Peyer's patch (tissue), 4 donors: ENCODE measurements around the gene MSH5. TPM values are rescaled to one million over a fixed set of nuclear protein-coding genes. Genes with fewer than 3 reads are reported as not detected.
"Not testable (repeated sequence)": the region's sequence is repeated elsewhere in the genome, so short reads cannot be mapped to it uniquely, and the experiment has no call there.

Experiments used
- DNase-seq, 3 donors: peaks; one replicate each; pipeline ENCODE4 v3.0.0-alpha.2; 2017 to 2019
- H3K27ac ChIP-seq, 4 donors: fragments of 200-600 bp; sonication (generic); one replicate each; pipeline ENCODE4 v1.5.1; 2016 to 2019
- H3K27me3 ChIP-seq, 2 donors: fragments of 200-600 bp; sonication (generic); one replicate each; pipeline ENCODE4 v1.5.1; 2019
- H3K36me3 ChIP-seq, 3 donors: fragments of 200-600 bp; sonication (generic); one replicate each; pipeline ENCODE4 v1.5.1; 2016 to 2019
- H3K4me1 ChIP-seq, 4 donors: fragments of 200-600 bp; sonication (generic); one replicate each; pipeline ENCODE4 v1.5.1; 2016 to 2019
- H3K4me3 ChIP-seq, 4 donors: fragments of 200-600 bp; sonication (generic); 1 replicate in 3 of 4; 2 replicates in 1 of 4; pipeline ENCODE4 v1.5.1; 2016 to 2019; ENCODE audit warnings: mild to moderate bottlenecking in 1 of 4
- H3K9me3 ChIP-seq, 4 donors: fragments of 200-600 bp; sonication (generic); one replicate each; pipeline ENCODE4 v1.5.1; 2016 to 2019; ENCODE audit warnings: mild to moderate bottlenecking in 1 of 4
- CTCF ChIP-seq, 6 experiments: fragments of 450-650 bp in 4 of 6; fragments of 200-600 bp in 2 of 6; sonication (generic) in 1 of 6; IDR thresholded peaks; one replicate each; pipeline ENCODE4 v1.5.1; 2017 to 2019; ENCODE audit warnings: antibody characterized with exemption in 6 of 6, mild to moderate bottlenecking in 3 of 6, moderate library complexity in 1 of 6
- POLR2A ChIP-seq, 2 donors: fragments of 450-650 bp; IDR thresholded peaks; one replicate each; pipeline ENCODE4 v1.5.1; 2017; ENCODE audit warnings: antibody characterized with exemption in 2 of 2, mild to moderate bottlenecking in 2 of 2, moderate library complexity in 2 of 2
- total RNA-seq, 4 donors: library from RNA; depleted of rRNA; stranded (reverse); fragments of >200 nt; gene quantifications; one replicate each; pipeline ENCODE4 v1.1.0, GENCODE V29; 2016

MSH5 gene
- total RNA-seq, 4 donors from 2014 or later: 21.4 to 72.6 (median 46.1) TPM

DNA sequence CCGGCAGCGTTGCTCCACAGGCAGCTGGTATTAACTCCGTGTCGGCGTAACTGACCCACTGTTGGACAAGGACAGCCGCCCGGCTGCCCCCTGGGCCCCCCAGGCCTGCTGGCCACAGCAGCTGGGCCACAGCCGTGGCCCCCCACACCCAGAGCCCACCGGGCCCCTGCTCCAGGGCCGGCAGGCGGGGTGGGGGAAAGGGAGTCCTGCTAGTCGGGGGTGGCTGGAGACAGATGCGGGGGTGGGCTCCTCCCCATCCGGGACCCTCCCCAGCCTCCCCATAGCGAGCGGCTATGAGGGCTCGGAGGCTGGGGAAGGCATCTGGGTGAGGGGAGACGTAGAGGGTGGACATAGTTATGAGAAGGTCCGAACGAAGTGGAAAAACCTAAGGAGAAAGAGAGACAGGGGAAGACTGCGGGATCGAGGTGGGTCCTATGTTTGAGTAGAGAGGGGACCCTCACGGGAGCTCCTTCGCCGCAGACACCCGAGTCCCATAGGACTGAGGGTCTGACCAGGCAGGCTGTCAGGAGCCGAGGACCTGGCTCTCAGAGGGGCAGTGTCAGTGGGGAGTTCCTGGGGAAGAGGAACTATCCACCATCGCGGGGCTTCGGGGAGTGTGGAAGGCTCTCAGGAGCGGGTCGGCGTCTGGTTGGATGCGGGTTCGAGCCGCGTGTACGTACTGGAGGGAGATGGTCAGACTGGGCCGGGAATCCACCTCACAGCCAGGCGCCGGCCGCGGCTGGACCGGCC lies 55.2 kb downstream of the MSH5 start:
- peaks cover 0 to 15% (median 9%) of the 10 kb centered on the region in 4 donors for H3K4me1 ChIP-seq
- H3K27me3 ChIP-seq: no peaks in the 10 kb centered on the region
- peak overlapping the region; percentile 89 to 98 (median 93) for H3K4me3 ChIP-seq
- H3K9me3 ChIP-seq: no peaks in the 10 kb centered on the region
- DNase-seq: no peak
- H3K27ac ChIP-seq: peak overlapping the region; percentile 93 to 98 (median 97)
- no peak for TF ChIP-seq POLR2A (IDR thresholded peaks at IDR 0.05)
- no peak for TF ChIP-seq CTCF (IDR thresholded peaks at IDR 0.05)
- H3K36me3 ChIP-seq: peaks cover 0 to 8% (median 0%) of the 10 kb centered on the region in 3 donors

DNA sequence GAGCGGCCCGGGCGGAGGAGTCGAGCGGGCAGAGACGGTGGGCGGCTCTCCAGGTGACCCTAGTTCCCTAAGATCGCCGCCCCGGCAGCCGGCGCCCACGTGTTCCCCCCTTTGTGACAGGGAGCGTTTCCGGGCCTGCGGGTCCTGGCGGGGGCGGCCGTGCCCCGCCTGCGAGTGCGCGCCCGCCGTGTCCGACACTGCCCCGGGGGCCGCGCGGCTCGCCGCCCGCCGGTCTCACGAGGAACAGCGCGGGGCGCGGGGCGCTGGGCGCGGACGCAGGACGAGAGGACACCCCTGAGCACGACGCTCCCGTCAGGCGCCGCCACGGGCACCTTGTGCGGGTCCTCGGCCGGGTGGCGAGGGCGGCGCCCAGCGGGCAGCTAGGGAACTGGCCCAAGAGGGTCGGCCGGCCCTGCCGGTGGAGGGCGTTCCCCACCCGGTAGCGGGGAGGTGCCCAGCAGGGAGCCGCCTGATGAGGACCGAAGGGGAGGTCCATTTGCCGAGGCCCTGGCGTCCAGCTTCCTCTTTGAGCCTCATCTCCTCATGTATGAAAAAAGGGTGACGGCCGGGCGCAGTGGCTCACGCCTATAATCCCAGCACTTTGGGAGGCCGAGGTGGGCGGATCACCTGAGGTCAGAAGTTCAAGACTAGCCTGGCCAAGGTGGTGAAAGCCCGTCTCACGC lies 56.0 kb downstream of the MSH5 start, which contains the start of gene VARS1:
Gene VARS1 (minus strand): TSS at position 137 of the 683 bp plus-strand sequence. CDS start 535 bp downstream, outside the sequence.
- DNase-seq: peak; percentile 88 to 96 (median 95)
- peaks cover 0 to 8% (median 0%) of the 10 kb centered on the region in 3 donors for H3K36me3 ChIP-seq
- H3K9me3 ChIP-seq: no peaks in the 10 kb centered on the region
- peak within 1 kb of the TSS; percentile 89 to 98 (median 93) for H3K4me3 ChIP-seq
- TF ChIP-seq POLR2A (IDR thresholded peaks at IDR 0.05) (peak; percentile 35 to 36), CTCF (IDR thresholded peaks at IDR 0.05) (peak; percentile 83 to 98 (median 94))
- H3K27me3 ChIP-seq: no peaks in the 10 kb centered on the region
- H3K4me1 ChIP-seq: peaks cover 0 to 15% (median 9%) of the 10 kb centered on the region in 4 donors
- H3K27ac ChIP-seq: peak within 1 kb of the TSS; percentile 93 to 98 (median 97)

DNA sequence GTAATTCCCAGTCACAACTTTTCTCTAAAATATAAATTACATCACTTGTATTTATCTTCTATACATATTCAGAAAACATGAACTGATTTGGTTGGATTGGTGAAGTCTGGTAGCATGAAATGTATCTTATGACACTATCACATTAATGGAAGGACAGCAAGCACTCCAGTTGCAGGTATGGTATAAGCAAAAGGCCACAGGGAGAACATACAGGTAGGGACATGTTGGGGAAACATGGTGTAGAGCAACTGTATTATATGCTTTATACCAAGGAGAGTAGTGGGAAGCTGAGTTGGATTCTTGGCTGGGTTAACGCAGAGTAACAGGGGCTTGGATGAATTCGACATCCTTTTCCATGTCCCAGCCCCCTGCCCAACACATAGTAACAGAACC lies 57.2 kb downstream of the MSH5 start:
- H3K27ac ChIP-seq: peak overlapping the region in 2 of 4 donors; percentile 47 to 98
- peaks cover 0 to 7% (median 0%) of the 10 kb centered on the region in 3 donors for H3K36me3 ChIP-seq
- no peaks in the 10 kb centered on the region for H3K27me3 ChIP-seq
- peaks cover 0 to 11% (median 9%) of the 10 kb centered on the region in 4 donors for H3K4me1 ChIP-seq
- H3K9me3 ChIP-seq: no peaks in the 10 kb centered on the region
- TF ChIP-seq CTCF (IDR thresholded peaks at IDR 0.05): no peak
- no peak for TF ChIP-seq POLR2A (IDR thresholded peaks at IDR 0.05)
- no peak overlapping the region for H3K4me3 ChIP-seq
- DNase-seq: no peak

DNA sequence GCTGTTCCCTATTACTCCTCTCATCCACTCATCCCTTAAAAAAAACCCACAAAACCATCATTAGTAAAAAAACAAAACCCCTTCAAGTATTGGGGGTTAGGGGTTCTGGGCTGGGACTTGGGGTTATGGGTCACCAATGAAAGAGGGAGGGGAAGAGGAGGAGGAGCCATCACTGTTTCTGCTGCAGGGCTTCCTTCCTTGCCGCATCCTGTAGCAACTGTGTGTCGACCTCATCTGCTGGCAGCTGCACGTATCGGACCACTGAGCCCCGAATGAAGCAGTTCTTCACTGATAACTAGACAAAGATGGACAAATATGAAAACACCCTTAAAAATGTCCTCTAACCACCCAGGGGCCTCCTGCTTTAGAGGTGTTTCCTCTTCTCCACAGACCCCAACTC lies 57.8 kb downstream of the MSH5 start:
- Histone ChIP-seq H3K4me3 (no peak overlapping the region), H3K9me3 (no peaks in the 10 kb centered on the region), H3K27ac (peak overlapping the region; percentile 19 to 98 (median 50)), H3K36me3 (peaks cover 0 to 7% (median 0%) of the 10 kb centered on the region in 3 donors), H3K27me3 (no peaks in the 10 kb centered on the region), H3K4me1 (peaks cover 0 to 11% (median 9%) of the 10 kb centered on the region in 4 donors)
- TF ChIP-seq POLR2A (IDR thresholded peaks at IDR 0.05): no peak
- DNase-seq: peak in 2 of 3 donors; percentile 68 to 79

GRCh38 chr6:31799781-31800180 lies 60.0 kb downstream of the MSH5 start:
- Histone ChIP-seq H3K9me3 (no peaks in the 10 kb centered on the region), H3K4me1 (peaks cover 0 to 6% (median 3%) of the 10 kb centered on the region in 4 donors), H3K36me3 (peaks cover 0 to 7% (median 0%) of the 10 kb centered on the region in 3 donors), H3K4me3 (no peak overlapping the region), H3K27ac (no peak overlapping the region), H3K27me3 (no peaks in the 10 kb centered on the region)
- TF ChIP-seq CTCF (IDR thresholded peaks at IDR 0.05) (no peak), POLR2A (IDR thresholded peaks at IDR 0.05) (no peak)
- no peak for DNase-seq

DNA sequence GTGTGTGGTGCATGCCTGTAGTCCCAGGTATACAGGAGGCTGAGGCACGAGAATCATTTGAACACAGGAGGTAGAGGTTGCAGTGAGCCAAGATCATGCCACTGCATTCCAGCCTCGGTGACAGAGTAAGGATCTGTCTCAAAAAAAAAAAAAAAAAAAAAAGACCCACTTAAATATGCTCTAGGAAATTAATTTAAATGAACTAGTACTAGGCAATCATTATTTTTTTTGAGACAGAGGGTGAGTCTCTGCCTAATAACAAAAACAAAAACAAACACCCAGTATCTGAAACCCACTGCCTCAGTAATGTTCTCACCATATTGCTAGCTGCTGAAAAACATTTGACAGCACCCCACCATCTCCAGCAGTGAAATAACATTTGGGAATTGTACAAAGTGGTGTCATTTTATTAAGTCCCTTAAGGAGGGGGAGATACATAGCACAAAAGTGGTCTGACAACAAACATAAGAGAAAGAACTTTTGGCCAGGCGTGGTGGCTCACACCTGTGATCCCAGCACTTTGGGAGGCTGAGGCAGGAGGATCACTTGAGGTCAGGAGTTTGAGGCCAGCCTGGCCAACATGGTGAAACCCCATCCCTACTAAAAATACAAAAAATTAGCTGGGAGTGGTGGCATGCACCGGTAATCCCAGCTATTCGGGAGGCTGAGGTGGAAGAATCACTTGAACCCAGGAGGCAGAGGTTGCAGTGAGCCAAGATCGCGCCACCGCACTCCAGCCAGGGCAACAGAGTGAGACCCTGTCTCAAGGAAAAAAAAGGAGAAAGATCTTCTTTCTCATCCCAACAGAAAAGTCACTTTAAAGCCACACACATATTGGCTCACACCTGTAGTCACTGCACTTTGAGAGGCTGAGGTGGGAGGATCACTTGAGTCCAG lies 61.5 kb downstream of the MSH5 start:
- not testable (repeated sequence) for H3K27me3 ChIP-seq, H3K9me3 ChIP-seq, H3K4me1 ChIP-seq, H3K36me3 ChIP-seq, DNase-seq, H3K4me3 ChIP-seq, H3K27ac ChIP-seq
